Stimulated activated CD4-positive, alpha-beta T cell treated with anti-CD3 and anti-CD28 coated beads, Interleukin-1b, Interleukin-23, amount 100 ng/mL, for 24 hours (primary cell): ENCODE measurements around the gene RXFP2.

Experiments
- DNase-seq, 4 experiments: peaks; one replicate each; pipeline ENCODE4 v3.0.0-alpha.2; 2020; ENCODE audit warnings: low read depth in 4 of 4, low spot score in 1 of 4

The RXFP2 gene

DNA sequence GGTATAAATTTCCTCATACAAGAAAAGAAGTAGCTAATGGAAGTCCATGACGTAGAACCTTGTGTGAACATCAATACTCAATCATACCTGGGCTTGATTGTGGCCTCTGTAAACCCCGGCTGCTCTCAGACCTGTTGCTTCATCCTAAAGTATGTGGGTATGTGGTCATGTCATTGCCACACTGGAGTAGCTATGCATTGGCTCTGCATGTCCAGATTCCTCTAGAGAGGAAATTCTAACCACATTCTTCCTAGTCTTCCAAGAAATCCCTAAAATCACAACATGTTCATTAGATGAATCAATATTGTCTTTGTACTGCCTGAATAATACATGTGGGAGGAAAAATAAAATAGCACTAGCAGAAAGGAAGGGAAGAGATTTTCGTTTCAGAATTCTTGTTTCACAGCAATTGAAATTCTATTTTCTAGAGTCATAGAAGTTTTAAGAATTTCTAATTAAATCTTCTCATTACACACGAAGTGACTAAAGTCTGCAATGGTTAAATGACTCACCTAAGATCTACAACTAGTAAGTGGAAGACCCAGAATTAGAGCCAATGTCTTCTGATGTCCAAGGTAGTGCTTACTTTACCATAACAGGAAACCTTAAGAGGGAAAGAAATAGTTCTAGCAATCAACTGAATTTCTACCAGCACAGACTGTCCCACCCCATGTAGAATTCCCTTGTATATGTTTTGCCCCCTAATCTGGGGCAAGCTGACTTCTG lies 28.0 kb downstream of the RXFP2 start:
- no peak for DNase-seq

DNA sequence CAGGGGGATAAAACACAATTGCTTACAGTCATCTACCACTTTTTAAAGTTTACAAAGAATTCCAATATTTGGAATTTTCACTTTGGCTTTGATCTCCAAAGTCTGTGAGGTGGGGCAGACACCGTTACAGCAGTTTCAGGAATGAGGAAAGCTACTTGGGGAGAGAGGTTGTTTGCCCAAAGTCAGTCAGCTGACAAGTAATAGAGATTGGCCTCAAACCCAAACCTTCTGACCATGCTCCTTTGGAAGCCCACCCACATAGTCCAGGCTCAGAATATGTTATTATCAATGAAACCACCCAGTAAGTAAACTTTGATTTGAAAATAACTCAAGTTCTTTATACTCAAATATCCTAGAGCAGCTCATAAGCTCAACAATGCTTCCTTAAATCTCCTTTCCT lies 29.0 kb downstream of the RXFP2 start:
- no peak for DNase-seq

DNA sequence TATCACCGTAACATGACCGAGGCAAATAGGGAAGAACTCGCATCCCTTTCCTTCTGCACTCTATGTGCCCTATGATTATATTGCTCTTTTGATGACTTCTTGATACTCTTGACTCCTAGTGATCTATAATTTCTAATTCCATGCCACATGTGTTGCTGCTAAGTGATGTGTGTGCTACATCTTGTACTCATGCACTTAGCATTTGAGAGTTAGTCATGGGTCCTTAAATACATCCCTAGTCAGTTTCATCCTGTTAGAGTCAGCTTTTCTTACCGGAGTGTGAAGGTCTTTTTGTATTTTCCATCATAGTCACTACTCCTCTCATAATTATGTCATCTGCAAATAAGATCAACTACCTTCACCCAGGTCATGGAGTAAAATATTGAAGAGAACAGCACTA lies 30.2 kb downstream of the RXFP2 start:
- no peak for DNase-seq

DNA sequence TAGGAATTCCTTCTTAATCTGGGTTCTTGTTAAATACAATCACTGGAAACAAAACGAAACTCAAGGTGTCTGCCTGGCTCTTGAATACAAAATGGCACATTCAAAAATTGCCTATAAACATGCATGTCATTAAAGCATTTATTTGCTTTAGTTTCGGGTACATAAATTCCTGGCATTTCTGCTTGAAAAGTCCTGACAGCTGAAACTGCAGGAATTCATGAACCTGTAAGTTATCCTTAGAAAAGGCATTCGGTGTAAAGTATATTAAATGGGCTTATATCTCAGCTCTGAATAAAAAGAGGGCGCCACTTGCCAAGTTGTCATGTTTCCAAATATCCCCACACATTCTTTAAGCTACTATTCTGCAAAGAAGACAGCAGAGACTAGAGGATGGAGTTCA lies 32.9 kb downstream of the RXFP2 start:
- no peak for DNase-seq

DNA sequence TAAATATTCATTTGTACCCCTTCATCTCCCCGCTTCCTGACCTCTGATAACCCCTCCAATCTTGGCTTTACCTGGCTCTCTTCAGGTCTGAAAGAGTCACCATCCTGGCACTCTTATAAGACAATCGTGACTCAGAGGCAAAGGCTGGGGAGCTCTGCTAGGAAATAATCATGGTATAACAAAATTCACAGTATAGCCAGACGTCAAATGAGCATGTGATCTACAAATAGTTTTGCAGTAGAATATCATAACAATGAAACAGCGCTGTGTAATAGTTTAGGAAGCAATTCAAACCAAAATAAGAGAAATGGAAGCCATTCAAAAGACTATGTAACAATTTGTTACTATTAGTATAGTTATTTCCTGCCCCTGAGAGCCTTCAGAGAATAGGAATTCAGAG lies 34.2 kb downstream of the RXFP2 start:
- DNase-seq = no peak

DNA sequence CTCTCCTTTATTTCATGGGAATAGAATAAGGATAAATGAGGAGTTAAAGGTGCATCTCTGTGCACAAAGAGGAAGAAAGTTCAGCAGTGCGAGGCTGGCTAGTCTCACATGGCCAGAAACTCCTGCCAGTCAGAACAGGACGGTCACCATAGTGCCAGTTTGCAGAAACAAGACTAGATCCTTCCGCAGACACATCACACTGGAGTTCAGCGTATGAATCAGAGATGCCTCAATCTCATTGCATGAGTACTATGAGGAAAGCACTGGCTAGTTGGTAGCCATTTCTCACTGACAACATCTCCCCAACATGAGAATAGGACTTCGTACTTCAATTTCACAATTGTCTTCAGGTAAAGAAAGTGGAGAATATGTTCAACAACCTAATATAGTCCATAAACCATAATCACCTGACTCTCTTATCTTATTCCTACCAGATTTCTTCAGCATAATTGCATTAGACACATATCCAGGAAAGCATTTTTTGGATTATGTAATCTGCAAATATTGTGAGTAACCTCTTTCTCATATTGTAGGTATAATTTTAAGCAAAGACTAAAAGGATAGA lies 34.9 kb downstream of the RXFP2 start:
- DNase-seq = no peak

DNA sequence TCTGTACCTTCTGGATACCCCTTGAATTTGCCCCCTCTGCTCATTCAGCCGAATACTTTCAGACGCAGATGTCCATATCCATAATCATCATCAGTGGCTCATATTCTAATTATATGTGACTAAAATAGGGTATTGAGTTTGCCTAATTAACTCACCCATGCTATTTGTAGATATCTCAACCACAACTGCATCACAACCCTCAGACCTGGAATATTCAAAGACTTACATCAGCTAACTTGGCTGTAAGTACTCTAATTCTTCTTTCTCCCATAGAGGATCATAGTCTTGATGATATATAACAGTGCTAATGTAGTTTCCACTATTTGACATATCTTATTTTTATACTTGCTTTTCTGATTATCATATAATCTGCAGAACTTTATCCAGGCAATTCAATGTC lies 35.8 kb downstream of the RXFP2 start:
- DNase-seq = no peak

DNA sequence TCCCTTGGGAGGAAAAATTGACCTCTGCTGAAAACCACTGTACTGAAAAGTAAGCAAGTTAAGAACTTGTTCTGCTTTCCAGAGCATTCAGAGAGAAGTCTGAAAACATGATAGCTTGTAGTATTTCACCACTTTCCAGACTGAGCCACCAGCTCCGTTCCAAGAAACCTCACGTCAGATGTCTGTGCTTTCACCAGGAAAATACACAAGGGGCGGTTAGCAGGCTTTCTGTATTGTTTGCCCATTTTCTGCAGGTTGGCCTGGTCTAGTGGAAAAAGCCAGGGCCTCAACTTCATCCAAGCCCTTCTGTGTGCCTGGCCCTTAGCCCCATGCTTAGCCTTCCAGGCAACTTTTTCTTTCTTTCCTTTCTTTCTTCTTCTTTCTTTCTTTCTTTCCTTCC lies 36.4 kb downstream of the RXFP2 start:
- DNase-seq = no peak

DNA sequence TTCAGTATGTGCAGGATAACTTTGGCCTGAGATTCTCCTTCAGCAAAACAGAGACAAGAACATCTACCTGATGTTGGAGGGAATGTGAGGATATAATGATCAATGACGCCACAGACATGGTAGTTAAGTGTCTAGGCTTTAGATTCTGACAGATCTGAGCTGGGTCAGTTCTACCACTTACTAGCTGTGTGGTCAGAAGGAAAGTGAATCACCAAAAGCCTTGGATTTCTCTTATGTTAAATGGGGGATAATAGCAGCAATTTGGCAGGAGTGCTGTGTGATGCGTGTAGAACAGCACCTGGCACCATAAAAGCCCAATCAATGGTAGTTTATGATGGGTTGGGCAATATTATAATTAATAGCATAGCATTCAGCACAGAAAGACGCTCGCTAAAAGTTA lies 41.7 kb downstream of the RXFP2 start:
- DNase-seq = no peak

DNA sequence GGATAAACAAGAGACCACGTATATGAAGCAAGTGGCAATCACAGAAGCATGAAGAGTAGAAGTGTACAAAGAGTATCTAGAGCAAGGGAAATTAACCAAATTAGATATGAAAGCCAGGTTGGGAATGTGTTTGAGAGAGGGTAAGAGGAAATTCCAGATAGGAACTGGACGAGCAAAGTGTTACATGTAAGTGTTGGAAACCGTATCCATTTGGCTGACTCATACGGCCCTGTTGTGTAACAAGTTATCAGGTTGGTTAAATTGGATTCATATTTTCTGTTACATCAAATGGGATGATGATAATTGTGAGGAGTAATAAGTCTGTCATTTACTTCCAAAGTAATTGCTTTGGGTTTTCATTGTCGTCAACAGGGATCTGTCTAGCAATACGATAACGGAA lies 46.7 kb downstream of the RXFP2 start:
- DNase-seq = no peak

DNA sequence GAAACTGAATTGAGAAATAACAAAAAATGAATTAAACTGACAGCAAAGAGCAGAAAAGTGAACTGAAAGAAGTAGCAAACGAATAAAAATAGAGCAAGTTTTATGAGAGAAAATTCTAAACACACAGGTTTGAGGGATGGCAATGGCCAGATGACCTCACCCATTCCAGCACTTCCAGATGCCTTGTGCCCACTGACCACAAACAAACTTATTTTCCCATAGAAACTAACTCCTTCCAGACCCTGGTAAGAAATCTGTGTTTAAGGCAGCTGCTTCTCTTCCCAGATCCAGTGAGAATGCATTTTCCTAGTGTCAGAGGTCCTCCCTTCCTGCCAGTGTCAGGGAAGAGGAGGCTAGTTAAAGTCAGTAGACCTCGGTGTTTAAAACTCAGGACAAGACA lies 51.7 kb downstream of the RXFP2 start:
- DNase-seq = no peak

DNA sequence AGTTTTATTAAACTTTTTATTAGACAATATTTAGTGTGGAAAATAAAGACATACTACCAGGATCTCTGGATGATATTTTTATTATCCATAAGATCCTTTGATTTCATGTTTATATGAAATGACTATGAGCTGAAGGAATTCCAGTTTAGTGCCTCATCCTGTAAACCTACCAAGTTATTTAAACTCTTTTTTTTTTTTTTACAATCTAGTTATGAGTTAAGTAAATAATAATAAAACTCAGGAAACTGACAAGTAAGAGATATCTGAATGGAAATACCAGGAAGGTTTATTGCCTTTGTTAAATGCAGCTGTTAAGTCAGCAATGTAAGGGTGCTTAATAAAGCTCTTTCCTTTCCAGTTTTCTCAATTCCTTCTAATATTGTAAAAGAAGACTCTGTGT lies 53.9 kb downstream of the RXFP2 start:
- no peak for DNase-seq

DNA sequence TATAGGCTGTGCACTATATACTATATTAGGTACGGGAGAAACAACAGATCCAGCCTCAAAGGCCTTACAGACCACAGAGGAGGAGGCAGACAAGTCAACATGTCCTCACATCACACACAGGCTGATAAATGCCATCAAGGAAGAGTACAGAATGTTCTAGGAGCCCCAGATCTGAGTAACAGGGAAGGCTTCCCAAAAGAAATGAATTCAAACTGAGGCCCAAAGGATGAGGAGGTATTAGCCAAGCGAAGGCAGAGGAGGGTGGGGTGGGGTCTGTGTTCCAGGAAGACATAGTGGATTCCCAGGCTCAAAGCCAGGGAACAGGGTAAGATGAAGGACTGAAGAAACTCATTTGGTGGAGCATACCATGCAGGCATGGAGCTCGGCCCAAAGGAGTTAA lies 55.1 kb downstream of the RXFP2 start:
- DNase-seq = no peak

DNA sequence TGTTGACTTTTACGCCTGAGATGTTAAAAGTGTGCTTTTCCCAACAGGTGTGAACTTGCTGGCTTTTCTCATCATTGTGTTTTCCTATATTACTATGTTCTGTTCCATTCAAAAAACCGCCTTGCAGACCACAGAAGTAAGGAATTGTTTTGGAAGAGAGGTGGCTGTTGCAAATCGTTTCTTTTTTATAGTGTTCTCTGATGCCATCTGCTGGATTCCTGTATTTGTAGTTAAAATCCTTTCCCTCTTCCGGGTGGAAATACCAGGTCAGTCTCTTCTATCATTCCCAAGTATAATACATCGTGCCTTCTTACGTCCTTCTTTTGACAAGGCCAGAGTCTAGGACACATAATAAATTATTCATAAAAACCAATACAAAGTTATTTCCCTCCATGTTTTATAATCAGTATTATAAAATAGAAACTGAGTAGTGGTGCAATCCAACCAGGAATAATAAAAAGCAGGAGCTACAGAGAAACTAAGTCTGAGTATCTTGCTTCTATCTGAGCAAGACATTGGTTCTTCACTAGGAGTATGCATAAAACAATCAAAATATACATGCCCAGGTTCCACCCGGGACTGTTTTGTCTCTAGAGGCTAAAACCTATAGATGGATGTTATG lies 57.9 kb downstream of the RXFP2 start:
- no peak for DNase-seq

DNA sequence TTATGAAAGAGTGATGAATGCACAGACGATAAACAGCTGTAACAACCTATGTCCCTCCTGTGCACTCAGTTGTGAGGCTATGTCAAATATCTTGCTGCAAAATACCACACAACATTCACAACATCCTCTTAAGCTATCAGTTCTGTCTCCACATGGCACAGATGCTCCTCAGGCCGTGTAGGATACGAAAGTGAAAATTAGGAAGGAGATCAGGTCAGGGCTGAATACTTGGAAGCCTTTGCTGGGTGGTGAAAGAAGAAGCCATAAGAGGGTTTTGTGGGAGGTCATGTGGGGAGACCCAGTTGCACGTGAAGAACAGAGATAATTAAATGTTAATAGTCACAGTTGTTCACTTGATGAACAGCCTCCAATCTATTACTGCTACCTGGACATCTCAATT lies 58.9 kb downstream of the RXFP2 start:
- DNase-seq = no peak

DNA sequence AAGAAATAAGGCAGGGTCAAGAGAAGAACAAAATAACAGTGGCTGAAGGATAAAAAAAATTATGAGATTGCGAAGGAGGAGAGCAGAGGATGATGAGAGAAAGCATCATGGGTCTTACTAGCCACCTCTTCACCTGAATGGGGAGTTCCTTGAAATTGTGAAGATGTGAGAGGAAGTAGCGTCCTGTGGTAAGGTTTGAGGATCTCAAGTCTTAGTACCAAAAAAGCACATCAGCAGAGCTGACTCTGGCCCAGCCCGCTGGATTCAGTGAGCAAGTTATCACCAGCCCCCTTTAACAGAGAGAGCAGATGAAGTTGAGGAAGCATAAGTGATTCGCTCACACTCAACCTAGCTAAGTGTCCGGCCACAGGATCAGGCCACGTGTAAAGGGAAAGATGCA lies 61.8 kb downstream of the RXFP2 start:
- no peak for DNase-seq

DNA sequence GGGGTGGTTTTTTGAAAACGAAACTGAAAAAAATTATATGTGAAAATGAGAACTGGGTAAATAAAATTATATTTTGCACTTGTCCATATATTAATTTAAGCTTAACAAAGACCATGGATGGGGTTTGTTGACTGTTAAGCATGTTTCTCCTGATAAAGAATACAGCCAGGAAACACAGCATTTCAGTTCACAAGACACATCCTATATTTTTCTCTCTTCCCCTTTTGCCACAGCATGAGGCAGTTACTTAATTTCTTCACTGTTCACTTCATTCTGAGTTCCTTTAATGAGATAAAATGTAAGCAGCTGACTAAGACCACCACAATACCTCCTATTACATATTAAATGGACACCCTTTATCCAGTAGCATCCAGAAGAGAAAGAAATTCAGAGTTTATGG lies 64.0 kb downstream of the RXFP2 start:
- DNase-seq = no peak

DNA sequence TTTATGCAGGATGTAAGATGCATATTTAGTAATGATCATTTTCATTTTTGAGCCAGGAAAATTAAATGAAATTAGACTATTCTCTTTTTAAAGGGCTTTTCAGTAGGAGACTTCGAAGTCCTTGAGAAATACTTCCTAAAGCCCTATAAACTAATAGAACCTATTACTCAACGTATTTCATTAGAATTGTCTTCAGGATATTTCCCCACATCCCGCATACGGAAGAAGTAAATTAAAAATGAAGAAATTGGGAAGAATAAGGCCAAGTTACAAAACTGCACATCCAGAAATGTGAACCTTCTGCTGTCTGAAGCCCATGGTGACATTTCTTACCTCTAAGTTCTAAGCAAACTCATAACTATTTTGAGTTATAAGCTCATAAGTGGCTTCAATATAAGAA lies 66.5 kb downstream of the RXFP2 start:
- no peak for DNase-seq

DNA sequence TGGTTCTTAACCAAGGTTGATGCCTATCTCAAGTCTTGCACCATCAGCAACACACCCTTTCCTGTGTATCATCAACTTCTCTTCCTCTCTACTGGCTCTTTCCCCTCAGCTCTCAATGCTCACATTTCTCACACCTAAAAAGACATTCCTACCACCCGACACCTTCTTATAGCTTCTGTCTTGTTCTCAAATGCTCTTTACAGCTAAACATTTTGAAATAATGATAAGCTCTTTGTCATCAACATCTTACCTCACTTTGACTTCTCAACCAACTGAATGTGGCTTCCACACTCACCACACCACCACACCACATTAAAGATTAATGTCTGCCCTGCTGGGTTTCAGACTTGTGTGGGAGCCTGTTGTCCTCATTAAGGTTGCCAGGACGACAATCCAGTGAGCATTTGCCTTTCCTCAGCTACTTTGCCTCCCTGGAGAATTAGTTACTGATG lies 67.8 kb downstream of the RXFP2 start:
- no peak for DNase-seq

DNA sequence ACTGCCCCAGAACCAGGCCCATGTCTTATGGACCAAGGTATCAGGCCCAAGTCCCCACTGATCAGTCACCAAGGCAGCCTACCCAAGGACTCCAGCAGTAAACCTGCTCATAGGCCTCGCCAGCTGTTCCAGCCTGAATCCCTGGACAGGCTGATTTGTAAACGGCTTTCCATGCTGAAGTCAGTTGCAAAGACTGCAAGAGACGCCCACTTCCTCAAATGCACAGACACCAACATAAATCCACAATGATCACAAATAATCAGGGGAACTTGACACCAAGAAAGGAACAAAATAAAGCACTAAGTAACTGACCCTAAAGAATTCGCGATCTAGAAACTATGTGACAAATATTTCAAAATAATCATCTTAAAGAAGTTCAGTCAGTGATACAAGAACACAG lies 75.2 kb downstream of the RXFP2 start:
- no peak for DNase-seq

DNA sequence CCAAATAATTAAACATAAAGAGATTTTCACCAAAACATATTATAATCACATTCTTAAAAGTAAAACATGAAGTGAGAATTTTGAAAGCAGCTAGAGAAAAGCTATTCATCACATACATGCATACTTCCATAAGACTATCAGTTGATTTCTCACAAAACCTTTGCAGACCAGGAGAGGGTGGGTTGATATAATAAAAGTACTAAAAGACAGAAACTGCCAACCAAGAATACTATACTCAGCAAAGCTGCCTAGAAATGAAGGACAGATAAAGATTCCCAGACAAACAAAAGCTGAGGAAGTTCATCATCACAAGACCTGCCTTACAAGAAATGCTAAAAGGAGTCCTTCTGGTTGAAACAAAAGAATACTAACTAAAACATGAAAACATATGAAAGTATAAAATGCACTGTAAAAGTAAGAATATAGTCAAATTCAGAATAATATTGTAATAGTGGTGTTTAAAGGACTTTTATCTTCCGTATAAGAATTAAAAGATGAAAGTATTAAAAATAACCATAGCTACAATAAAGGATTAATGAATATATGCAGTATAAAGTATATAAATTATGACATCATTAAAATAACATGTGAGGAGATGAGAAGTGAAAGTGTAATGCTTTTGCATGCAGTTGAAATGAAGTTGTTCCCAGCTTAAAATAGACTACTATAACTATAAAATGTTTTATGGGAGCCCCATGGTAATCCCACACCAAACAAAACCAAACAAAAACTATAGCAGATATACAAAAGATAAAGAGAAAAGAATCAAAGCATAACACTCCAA lies 76.2 kb downstream of the RXFP2 start:
- no peak for DNase-seq

DNA sequence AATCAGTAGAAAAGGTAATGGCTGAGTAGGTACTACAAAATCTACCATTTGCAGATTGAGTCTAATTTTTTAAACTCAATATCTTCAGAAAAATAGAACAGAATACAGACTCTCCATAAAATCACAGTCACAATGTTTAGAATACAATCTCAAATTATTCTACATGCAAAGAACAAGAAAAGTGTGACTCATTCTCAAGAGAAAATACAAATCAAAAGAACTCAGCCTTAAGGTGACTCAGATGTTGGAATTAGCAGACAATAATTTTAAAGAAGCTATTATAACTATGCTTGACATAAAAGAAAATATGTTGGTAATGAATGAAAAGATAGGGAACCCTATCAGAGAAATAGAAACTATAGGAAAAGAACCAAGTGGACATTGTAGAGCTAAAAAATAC lies 78.9 kb downstream of the RXFP2 start:
- no peak for DNase-seq
